GM12878 (cell line): ENCODE results near the gene PPRC1. TPM values are rescaled to one million over a fixed set of nuclear protein-coding genes. Genes with fewer than 3 reads are reported as not detected.

ENCODE experiments used
- ATAC-seq: fragments of 200-7000 bp; cut with Tn5 transposase; 3 replicates; pipeline ENCODE4 v1.9.1; 2020; ENCODE audit warnings: mild to moderate bottlenecking, moderate library complexity
- BruUV-seq: library from RNA; stranded (reverse); fragments of 400-500 nt; replicated peaks from 2 replicates; lab custom pipeline; 2021; lab: Mats Ljungman, UMichigan
- CTCF ChIA-PET: fragments of 300-600 bp; sonication (Branson Sonifier 250); formaldehyde crosslinking; extraction: SDS; loops from one replicate; lab custom pipeline; 2021; ENCODE audit warnings: inconsistent platforms; lab: Yijun Ruan, JAX
- POLR2A ChIA-PET: fragments of 350-600 bp; formaldehyde crosslinking; extraction: SDS; loops from one replicate; lab custom pipeline; 2021; ENCODE audit warnings: inconsistent platforms; lab: Charles Lee
- RAD21 ChIA-PET: fragments of 300-600 bp; sonication (Branson Sonifier 250); formaldehyde crosslinking; loops from one replicate; lab custom pipeline; 2023; ENCODE audit warnings: antibody characterized with exemption; ENCODE audit not compliant: unreplicated experiment; lab: Charles Lee
- SMC1A ChIA-PET: fragments of 300-600 bp; sonication (Branson Sonifier 250); formaldehyde crosslinking; loops from one replicate; lab custom pipeline; 2023; ENCODE audit not compliant: unreplicated experiment, uncharacterized antibody; lab: Charles Lee
- DNase-seq: peaks from one replicate; pipeline ENCODE4 v3.0.0-alpha.2; 2011; ENCODE audit warnings: low read depth, low spot score
- FAIRE-seq: peaks from 3 replicates; lab custom pipeline; 2011; peaks lifted over from hg19 to GRCh38; lab: Jason Lieb, UNC
- H2AFZ ChIP-seq: 2 replicates; pipeline ENCODE4 v1.6.0; 2011; ENCODE audit warnings: low read depth, low read length, control low read depth; ENCODE audit not compliant: control insufficient read depth
- H3K27ac ChIP-seq: 2 replicates; pipeline ENCODE4 v1.5.1; 2011; ENCODE audit warnings: control low read depth; ENCODE audit not compliant: control insufficient read depth, insufficient read depth
- H3K27me3 ChIP-seq, 2 experiments: replicated peaks in 1 of 2; 2 replicates each; pipeline versions ENCODE4 v1.6.0 to v1.6.1; 2011; ENCODE audit warnings: low read length in 1 of 2; ENCODE audit not compliant: control insufficient read depth in 2 of 2, insufficient read depth in 2 of 2
- H3K36me3 ChIP-seq, 2 experiments: 2 replicates each; pipeline ENCODE4 v1.5.1; 2011; ENCODE audit warnings: low read length in 1 of 2; ENCODE audit not compliant: control insufficient read depth in 2 of 2, insufficient read depth in 2 of 2
- H3K4me1 ChIP-seq: 2 replicates; pipeline ENCODE4 v1.6.1; 2011; ENCODE audit warnings: mild to moderate bottlenecking, low read length, moderate library complexity, mixed read lengths; ENCODE audit not compliant: control insufficient read depth, insufficient read depth
- H3K4me2 ChIP-seq: 2 replicates; pipeline ENCODE4 v1.6.0; 2011; ENCODE audit warnings: control low read depth; ENCODE audit not compliant: control insufficient read depth, insufficient read depth
- H3K4me3 ChIP-seq: fragments of 200-600 bp; sonication (generic); 2 replicates; pipeline ENCODE4 v1.5.1; 2016
- H3K79me2 ChIP-seq: 2 replicates; pipeline ENCODE4 v1.6.0; 2011; ENCODE audit warnings: low read length; ENCODE audit not compliant: control insufficient read depth, insufficient read depth
- H3K9ac ChIP-seq: 2 replicates; pipeline ENCODE4 v1.8.0; 2011; ENCODE audit warnings: low read length, control low read depth, mixed read lengths; ENCODE audit not compliant: control insufficient read depth, insufficient read depth
- H3K9me3 ChIP-seq: replicated peaks from 3 replicates; pipeline ENCODE4 v1.5.1; 2011; ENCODE audit warnings: mild to moderate bottlenecking, low read length; ENCODE audit not compliant: control insufficient read depth, insufficient read depth
- H4K20me1 ChIP-seq: 2 replicates; pipeline ENCODE4 v1.6.0; 2011; ENCODE audit not compliant: control insufficient read depth, insufficient read depth
- CREM ChIP-seq: IDR thresholded peaks from 2 replicates; pipeline ENCODE4 v1.6.1; 2014; ENCODE audit warnings: antibody characterized with exemption, low read depth
- FOS ChIP-seq: IDR thresholded peaks from 3 replicates; pipeline ENCODE4 v1.6.1; 2011; ENCODE audit warnings: borderline replicate concordance; ENCODE audit not compliant: insufficient read length; ENCODE audit errors: extremely low read depth
- HDAC6 ChIP-seq: fragments of 200-600 bp; sonication (generic); IDR thresholded peaks from one replicate; pipeline ENCODE4 v1.8.0; 2017; ENCODE audit warnings: antibody characterized with exemption; ENCODE audit not compliant: unreplicated experiment
- KAT2A ChIP-seq: conservative IDR thresholded peaks from 2 replicates; pipeline ENCODE4 v1.6.1; 2011; ENCODE audit warnings: low read depth, low read length; ENCODE audit not compliant: control insufficient read depth
- MTA3 ChIP-seq: IDR thresholded peaks from 2 replicates; pipeline ENCODE4 v1.6.1; 2012; ENCODE audit warnings: low read length, inconsistent platforms, borderline replicate concordance
- NFIC ChIP-seq: IDR thresholded peaks from 2 replicates; pipeline ENCODE4 v1.6.1; 2012; ENCODE audit warnings: low read depth, mild to moderate bottlenecking, inconsistent platforms, low read length, moderate library complexity
- POLR2AphosphoS2 ChIP-seq: IDR thresholded peaks from 2 replicates; pipeline ENCODE4 v1.6.1; 2011; ENCODE audit warnings: low read depth, mild to moderate bottlenecking, low read length, improper control_type of control experiment, moderate library complexity
- RBBP5 ChIP-seq: fragments of 200-600 bp; sonication (generic); conservative IDR thresholded peaks from 2 replicates; pipeline ENCODE4 v1.6.1; 2016
- SUPT20H ChIP-seq: IDR thresholded peaks from 2 replicates; pipeline ENCODE4 v1.6.1; 2011; ENCODE audit warnings: low read depth, mild to moderate bottlenecking, low read length, moderate library complexity, borderline replicate concordance; ENCODE audit not compliant: control insufficient read depth
- ZNF592 ChIP-seq: fragments of 450-650 bp; IDR thresholded peaks from 2 replicates; pipeline ENCODE4 v1.6.1; 2017; ENCODE audit warnings: mild to moderate bottlenecking, moderate library complexity
- WGBS: methylation state at CpG from one replicate; pipeline ENCODE4 v1.1.6; 2016; ENCODE audit warnings: low lambda C conversion rate; ENCODE audit not compliant: insufficient replicate concordance, insufficient coverage; ENCODE audit errors: missing lambda C conversion rate; 5-methylcytosine and 5-hydroxymethylcytosine counted together
- in situ Hi-C: fragments of 300-500 bp; cut with MboI; formaldehyde crosslinking; loops from 9 replicates; pipeline ENCODE4 v1.14.3; 2018; ENCODE audit warnings: mixed read lengths
- intact Hi-C: fragments of 100-400 bp; cut with micrococcal nuclease; formaldehyde crosslinking; loops from one replicate; pipeline ENCODE4 v1.14.2; 2022; ENCODE audit not compliant: unreplicated experiment
- polyA plus RNA-seq, 11 experiments: library from polyadenylated mRNA; depleted of rRNA in 4 of 11; unstranded in 6 of 11; stranded (reverse) in 5 of 11; fragments of >200 nt; fragmentation: Nextera tagmentation in 4 of 11; fragmentation: Illumina TruSeq in 1 of 11; extraction: Ambion mirVana in 4 of 11; extraction: Trizol in 1 of 11; gene quantifications; 1 replicate in 1 of 11; 2 replicates in 10 of 11; pipeline versions ENCODE4 v1.2.1 to v1.2.3, GENCODE V29; 2011 to 2016; ENCODE audit warnings: inconsistent platforms in 2 of 11, missing spikeins in 2 of 11, low read depth in 1 of 11
- total RNA-seq, 4 experiments: library from RNA; depleted of rRNA in 3 of 4; stranded (reverse); fragments of >200 nt in 3 of 4; fragmentation: Illumina TruSeq in 1 of 4; extraction: Trizol in 1 of 4; gene quantifications; 2 replicates each; pipeline versions ENCODE4 v1.2.1 to v1.2.3, GENCODE V29; 2013 to 2021
- TF ChIP-seq, protein P1 (sequence below): fragments of 450-650 bp; IDR thresholded peaks from 2 replicates; pipeline ENCODE4 v1.6.1; 2017; ENCODE audit warnings: antibody characterized with exemption, mild to moderate bottlenecking, moderate library complexity

PPRC1 gene
- total and polyA plus RNA-seq, 10 of the 15 experiments (the other 5 are each of a cell fraction or from before 2014, with no cell fraction given), result 13.1 to 69.8 (median 32.4) TPM

DNA sequence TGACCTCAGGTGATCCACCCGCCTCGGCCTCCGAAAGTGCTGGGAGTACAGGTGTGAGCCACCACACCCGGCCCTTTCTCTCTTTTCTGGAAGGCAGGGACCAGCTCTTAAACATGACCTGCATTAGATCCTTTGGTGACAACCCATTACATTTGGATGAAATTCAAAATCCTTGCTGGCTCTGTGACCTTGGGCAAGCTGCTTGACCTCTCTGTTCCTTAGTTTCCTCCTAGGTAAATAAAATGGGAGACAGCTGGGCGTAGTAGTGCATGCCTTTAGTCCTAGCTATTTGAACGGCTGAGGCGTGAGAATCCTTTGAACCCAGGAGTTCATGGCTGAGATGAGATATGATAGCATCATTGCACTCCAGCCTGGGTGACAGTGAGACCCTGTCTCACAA is 36.4 kb upstream of the PPRC1 start:
- TF ChIP-seq CREM (no peak), HDAC6 (no peak), ZNF592 (no peak), SUPT20H (no peak), FOS (no peak), NFIC (no peak), KAT2A (no peak), MTA3 (no peak), POLR2AphosphoS2 (no peak), RBBP5 (no peak)
- TF ChIP-seq, protein P1, sequence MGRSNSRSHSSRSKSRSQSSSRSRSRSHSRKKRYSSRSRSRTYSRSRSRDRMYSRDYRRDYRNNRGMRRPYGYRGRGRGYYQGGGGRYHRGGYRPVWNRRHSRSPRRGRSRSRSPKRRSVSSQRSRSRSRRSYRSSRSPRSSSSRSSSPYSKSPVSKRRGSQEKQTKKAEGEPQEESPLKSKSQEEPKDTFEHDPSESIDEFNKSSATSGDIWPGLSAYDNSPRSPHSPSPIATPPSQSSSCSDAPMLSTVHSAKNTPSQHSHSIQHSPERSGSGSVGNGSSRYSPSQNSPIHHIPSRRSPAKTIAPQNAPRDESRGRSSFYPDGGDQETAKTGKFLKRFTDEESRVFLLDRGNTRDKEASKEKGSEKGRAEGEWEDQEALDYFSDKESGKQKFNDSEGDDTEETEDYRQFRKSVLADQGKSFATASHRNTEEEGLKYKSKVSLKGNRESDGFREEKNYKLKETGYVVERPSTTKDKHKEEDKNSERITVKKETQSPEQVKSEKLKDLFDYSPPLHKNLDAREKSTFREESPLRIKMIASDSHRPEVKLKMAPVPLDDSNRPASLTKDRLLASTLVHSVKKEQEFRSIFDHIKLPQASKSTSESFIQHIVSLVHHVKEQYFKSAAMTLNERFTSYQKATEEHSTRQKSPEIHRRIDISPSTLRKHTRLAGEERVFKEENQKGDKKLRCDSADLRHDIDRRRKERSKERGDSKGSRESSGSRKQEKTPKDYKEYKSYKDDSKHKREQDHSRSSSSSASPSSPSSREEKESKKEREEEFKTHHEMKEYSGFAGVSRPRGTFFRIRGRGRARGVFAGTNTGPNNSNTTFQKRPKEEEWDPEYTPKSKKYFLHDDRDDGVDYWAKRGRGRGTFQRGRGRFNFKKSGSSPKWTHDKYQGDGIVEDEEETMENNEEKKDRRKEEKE, result no peak
- TF ChIP-seq, all 136 proteins: peak for 0
- RAD21 ChIA-PET, result no interaction called here
- SMC1A ChIA-PET, result interaction anchor here (0.5 kb wide), 1 partner anchor 595 kb away, joined by 3 read pairs; no protein-coding TSS in a partner anchor
- no peak overlapping the region for H3K4me3 ChIP-seq
- H2AFZ ChIP-seq, result no peak overlapping the region
- no peak overlapping the region for H3K4me2 ChIP-seq
- POLR2A ChIA-PET, result no interaction called here
- H3K9ac ChIP-seq, result no peak overlapping the region
- H3K36me3 ChIP-seq, result no peaks in the 10 kb centered on the region
- no peak for FAIRE-seq
- in situ Hi-C loops, result loop anchor here (25.0 kb wide), 1 partner anchor 884 kb away; no protein-coding TSS in a partner anchor
- intact Hi-C loops, result no loop called here
- no peaks in the 10 kb centered on the region for H3K4me1 ChIP-seq
- WGBS, result 90% methylated on average over 7 of the region's 7 CpGs
- BruUV-seq, result no TSS peak
- CTCF ChIA-PET, result no interaction called here
- no peak overlapping the region for H3K27ac ChIP-seq
- H3K27me3 ChIP-seq, result no peaks in the 10 kb centered on the region
- H3K9me3 ChIP-seq, result no peaks in the 10 kb centered on the region
- no peak for ATAC-seq
- no peaks in the 10 kb centered on the region for H4K20me1 ChIP-seq
- H3K79me2 ChIP-seq, result no peaks in the 10 kb centered on the region
- no peak for DNase-seq
